Breast epithelium (tissue), 3 donors: ENCODE results near the gene SLC5A9.
"Not testable (repeated sequence)": the region's sequence is repeated elsewhere in the genome, so short reads cannot be mapped to it uniquely, and the experiment has no call there.

Experiments
- POLR2A ChIP-seq: fragments of 450-650 bp; IDR thresholded peaks from one replicate; pipeline ENCODE4 v1.6.1; 2016; ENCODE audit warnings: antibody characterized with exemption, mild to moderate bottlenecking, moderate library complexity
- POLR2AphosphoS5 ChIP-seq, 3 donors: sonication (generic); formaldehyde crosslinking; IDR thresholded peaks; one replicate each; pipeline ENCODE4 v1.6.1; 2017; ENCODE audit warnings: antibody characterized with exemption in 3 of 3
- TF ChIP-seq, protein P1 (sequence below), 3 donors: fragments of 450-650 bp; IDR thresholded peaks; one replicate each; pipeline ENCODE4 v1.5.1; 2016 to 2017; ENCODE audit warnings: antibody characterized with exemption in 3 of 3, mild to moderate bottlenecking in 3 of 3, moderate library complexity in 3 of 3

DNA sequence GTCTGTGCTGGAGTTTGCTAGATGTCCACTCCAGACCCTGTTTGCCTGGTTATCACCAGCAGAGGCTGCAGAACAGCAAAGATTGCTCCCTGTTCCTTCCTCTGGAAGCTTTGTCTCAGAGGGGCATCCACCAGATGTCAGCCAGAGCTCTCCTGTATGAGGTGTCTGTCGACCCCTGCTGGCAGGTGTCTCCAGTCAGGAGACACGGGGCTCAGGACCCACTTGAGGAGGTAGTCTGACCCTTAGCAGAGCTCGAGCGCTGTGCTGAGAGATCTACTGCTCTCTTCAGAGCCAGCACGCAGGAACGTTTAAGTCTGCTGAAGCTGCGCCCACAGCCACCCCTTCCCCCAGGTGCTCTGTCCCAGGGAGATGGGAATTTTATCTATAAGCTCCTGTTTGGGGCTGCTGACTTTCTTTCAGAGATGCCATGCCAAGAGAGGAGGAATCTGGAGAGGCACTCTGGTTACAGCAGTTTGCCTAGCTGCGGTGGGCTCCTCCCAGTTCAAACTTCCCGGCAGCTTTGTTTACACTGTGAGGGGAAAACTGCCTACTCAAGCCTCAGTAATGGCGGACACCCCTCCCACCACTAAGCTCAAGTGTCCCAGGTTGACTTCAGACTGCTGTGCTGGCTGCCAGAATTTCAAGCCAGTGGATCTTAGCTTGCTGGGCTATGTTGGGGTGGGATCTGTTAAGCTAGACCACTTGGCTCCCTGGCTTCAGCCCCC is 62.3 kb downstream of the SLC5A9 start:
- TF ChIP-seq, protein P1, sequence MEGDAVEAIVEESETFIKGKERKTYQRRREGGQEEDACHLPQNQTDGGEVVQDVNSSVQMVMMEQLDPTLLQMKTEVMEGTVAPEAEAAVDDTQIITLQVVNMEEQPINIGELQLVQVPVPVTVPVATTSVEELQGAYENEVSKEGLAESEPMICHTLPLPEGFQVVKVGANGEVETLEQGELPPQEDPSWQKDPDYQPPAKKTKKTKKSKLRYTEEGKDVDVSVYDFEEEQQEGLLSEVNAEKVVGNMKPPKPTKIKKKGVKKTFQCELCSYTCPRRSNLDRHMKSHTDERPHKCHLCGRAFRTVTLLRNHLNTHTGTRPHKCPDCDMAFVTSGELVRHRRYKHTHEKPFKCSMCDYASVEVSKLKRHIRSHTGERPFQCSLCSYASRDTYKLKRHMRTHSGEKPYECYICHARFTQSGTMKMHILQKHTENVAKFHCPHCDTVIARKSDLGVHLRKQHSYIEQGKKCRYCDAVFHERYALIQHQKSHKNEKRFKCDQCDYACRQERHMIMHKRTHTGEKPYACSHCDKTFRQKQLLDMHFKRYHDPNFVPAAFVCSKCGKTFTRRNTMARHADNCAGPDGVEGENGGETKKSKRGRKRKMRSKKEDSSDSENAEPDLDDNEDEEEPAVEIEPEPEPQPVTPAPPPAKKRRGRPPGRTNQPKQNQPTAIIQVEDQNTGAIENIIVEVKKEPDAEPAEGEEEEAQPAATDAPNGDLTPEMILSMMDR (IDR thresholded peaks at IDR 0.05): not testable (repeated sequence)
- not testable (repeated sequence) for TF ChIP-seq POLR2A; POLR2AphosphoS5 (IDR thresholded peaks at IDR 0.05)
